LNCaP clone FGC (cell line): ENCODE results near the gene ZBTB6.

ENCODE experiments used
- DNase-seq: peaks from one replicate; pipeline ENCODE4 v3.0.0-alpha.2; 2011; ENCODE audit warnings: low read depth
- H3K4me3 ChIP-seq: 2 replicates; pipeline ENCODE4 v1.5.1; 2011; ENCODE audit warnings: mild to moderate bottlenecking, low read depth, low read length, control low read depth
- TF ChIP-seq, protein P1 (sequence below): IDR thresholded peaks from 2 replicates; pipeline ENCODE4 v1.5.1; 2012; ENCODE audit warnings: mild to moderate bottlenecking; ENCODE audit not compliant: control insufficient read depth, insufficient read depth; ENCODE audit errors: extremely low read depth

ZBTB6 gene

DNA sequence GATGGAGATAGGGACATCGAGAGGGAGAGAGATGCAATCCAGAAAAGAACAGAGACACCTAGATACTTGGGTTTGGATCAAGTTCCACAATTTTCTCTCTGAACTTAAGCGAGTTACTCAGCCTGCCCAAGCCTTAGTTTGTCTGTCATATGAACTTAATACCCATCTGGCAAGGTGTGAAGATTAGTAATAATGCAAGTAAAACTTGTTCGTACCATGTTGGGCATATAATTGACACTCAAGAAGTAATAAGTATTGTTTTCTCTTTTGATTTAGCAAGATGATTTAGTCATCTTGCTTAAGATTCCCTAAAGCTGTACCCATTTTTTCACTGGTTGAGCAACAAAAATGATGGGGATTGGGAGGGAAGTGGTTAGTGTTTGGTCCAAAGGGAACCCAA, 35.2 kb upstream of the ZBTB6 start:
- DNase-seq: no peak
- no peak overlapping the region for H3K4me3 ChIP-seq

DNA sequence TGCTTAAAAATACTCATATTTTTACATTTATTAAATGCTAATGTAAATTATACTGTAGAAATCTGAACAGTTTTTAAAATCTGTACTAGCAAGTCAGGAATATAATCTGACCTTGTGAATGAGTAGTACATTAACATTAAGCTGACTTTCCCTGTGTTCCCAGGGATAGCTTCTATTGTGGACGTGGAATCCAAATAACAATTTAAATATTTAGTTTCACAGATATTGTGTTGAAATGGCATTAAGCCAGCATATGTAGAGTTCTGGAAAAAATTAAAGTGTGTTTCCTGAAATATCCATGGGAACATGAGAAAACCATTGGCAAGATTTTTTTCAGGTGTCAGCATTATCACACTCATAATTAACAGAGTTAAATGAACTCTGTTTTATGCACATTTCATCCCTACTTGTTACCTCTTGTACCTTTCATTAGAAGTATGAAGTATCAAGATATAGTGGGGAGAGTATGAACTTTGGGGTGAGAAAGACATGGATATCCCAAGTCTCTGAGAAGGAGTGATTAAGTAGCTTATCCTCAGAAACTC, 33.4 kb upstream of the ZBTB6 start:
- H3K4me3 ChIP-seq: no peak overlapping the region
- DNase-seq: no peak
- TF ChIP-seq, protein P1, sequence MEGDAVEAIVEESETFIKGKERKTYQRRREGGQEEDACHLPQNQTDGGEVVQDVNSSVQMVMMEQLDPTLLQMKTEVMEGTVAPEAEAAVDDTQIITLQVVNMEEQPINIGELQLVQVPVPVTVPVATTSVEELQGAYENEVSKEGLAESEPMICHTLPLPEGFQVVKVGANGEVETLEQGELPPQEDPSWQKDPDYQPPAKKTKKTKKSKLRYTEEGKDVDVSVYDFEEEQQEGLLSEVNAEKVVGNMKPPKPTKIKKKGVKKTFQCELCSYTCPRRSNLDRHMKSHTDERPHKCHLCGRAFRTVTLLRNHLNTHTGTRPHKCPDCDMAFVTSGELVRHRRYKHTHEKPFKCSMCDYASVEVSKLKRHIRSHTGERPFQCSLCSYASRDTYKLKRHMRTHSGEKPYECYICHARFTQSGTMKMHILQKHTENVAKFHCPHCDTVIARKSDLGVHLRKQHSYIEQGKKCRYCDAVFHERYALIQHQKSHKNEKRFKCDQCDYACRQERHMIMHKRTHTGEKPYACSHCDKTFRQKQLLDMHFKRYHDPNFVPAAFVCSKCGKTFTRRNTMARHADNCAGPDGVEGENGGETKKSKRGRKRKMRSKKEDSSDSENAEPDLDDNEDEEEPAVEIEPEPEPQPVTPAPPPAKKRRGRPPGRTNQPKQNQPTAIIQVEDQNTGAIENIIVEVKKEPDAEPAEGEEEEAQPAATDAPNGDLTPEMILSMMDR: no peak

More for the DNA sequence above, 35.2 kb upstream of the ZBTB6 start:
- TF ChIP-seq, protein P1: no peak

DNA sequence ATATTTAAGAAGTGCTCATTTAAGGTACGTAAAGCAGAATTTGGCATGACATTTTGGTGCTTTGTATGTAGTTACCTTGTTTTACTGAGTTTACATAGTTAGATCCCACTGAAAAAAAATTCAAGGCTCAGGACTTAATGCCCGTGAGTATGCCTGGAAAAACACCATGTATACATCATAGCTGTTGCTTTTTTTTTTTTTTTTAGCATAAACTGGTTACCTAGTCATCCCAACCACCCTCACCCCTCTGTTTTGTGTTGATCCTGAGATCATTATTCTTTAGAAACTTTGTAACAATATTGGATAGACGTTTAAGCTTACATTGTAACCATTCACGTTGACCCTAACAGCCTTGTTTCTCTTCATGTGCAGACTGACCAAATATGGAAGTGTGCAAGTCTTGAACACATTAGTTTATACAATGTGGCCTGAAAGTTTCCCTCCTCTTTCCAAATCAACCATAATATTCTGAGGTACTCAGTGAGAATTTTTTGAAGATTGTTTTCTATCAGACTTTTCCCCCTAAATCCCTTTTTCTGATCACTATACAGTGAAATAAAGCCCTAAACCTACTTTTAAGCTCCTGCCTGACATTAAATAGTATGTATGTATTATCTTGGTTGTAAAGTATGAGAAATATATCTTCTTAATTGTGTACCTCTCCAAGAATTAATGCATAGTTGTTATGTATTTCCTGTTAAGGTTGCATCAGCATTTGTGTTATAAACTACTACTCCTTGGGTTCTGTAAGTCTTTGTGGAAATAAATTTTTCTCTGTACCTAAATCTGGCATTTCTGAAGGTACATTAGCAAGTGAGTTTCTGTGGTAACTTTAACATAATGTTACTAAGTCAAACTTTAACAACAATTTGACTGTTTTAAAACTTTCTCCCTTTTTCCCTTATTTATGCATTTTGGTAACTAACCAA, 32.1 kb upstream of the ZBTB6 start:
- TF ChIP-seq, protein P1: no peak
- H3K4me3 ChIP-seq: no peak overlapping the region
- DNase-seq: no peak

DNA sequence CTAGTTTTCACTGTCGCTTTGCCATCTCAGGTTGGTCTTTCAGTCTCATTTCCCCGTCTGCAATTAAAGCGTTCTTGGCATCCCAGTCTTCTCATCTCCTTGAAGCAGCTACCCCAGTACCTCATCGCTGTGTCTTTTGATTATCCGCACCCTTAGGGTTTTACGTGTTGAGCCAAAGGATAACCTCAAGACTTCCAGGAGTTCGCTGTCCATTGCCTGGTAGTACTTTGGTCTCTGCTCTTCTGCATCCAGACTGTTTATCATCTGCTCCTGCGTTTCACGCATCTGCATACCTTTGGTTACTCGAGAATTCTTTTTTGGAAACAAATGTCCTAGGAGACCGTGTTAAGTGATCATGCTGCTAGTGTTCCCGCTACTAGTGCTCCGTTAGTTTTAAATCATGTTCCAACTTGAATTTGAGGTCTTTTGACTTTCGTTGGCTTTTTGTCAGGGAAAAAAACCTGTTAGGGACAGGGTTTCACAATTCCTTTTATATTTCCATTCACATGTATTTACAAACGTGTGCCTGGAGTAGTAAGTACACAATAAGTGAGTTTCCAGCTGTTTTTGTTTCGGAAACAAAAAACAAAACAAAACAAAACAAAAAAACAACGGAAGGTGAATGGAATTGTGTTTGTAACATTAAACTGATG, 28.6 kb upstream of the ZBTB6 start:
- TF ChIP-seq, protein P1: no peak
- peak overlapping the region; percentile 82 for H3K4me3 ChIP-seq
- DNase-seq: peak; percentile 8

DNA sequence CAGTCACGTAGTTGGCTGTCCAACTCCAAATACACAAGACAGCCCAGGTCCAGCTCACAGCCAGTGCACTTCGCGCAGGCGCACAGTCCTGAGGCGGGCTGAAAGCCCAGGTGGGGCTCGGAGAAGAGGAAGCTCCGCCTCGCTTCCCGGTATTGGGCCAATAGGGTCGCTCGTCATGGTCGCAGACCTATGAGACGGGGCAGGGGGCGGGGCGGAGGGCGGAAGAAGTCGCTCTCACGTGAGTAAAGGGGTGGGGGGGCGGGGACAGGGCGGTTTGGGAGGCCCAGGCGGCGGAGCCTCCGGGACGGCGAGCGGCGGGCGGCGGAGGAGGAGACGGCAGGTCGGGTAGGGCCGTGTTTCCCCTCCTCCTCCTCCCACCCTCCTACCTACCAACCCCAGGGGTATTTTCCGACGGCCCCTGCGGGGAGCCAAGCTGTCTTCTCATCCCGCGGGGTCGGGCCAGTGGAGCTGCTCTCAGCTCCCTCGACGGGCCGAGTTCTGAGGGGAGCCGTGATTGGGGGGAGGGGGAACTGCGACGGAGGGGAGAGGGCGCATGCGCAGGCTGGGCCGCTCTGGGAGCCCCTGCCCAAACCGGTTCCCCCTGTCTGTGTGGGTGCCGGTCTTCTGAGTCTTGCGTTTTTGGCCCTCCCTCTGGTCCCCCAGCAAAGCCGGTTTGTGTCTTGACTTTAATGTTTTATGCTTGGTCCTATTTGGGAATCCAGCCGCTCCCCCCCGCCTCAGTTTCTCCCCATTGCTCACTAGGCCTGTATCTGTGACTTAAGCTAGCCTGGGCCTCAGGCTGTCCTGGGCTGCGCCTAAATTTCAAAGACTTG, 27.8 kb upstream of the ZBTB6 start, which contains the start of gene RABGAP1:
Gene RABGAP1 (plus strand): TSS at position 272 of the 833 bp plus-strand sequence. CDS start 16,040 bp downstream, outside the sequence.
- TF ChIP-seq, protein P1: no peak
- DNase-seq: peak; percentile 97
- H3K4me3 ChIP-seq: peak within 1 kb of the TSS; percentile 82

DNA sequence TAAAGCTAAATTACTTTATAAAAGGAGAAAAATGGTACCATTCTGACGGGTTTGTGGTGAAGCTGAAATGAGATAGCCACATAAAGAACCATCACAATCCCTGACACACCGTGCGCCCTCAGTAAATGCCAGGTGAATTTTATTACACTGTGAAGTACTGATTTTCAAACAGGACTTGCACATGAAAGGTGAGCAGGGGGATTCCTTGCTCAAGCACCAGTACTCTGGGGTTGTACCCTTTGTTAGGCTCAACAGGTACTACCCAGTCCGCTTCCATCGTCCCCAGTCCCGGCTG, 27.3 kb upstream of the ZBTB6 start:
- H3K4me3 ChIP-seq: peak overlapping the region; percentile 82
- TF ChIP-seq, protein P1: no peak
- DNase-seq: no peak
